ENCODE measurements around the gene SEC16B. TPM values are rescaled to one million over a fixed set of nuclear protein-coding genes. Genes with fewer than 3 reads are reported as not detected.

SEC16B gene
- total and polyA plus RNA-seq, 11 donors, result 1.1 to 3.8 (median 2.3) TPM

DNA sequence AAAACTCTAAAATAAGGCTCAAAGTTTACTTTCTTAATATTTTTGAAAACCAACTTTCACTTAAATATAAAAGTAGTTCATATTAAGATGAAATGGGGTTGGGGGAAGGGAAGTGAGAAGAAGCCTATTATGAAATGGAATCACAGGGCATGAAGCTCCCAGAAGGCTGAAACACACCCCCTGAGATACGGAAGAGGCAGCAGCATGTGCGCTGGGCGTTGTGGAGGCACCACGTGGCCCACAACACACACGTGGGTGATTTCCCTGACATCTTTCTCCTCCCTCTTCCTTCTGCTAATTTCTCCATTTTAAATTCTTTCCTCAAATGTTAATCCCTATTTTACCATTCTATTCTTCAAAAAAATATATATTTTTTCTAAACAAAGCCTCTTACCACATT is 35.6 kb upstream of the SEC16B start:
- WGBS, 4 donors, result 75 to 85% (median 83%) methylated on average over 5 of the region's 5 CpGs
- no peak overlapping the region for H3K27ac ChIP-seq
- no peaks in the 10 kb centered on the region for H3K27me3 ChIP-seq
- H3K4me3 ChIP-seq, result no peak overlapping the region
- H3K9me3 ChIP-seq, result no peaks in the 10 kb centered on the region
- intact Hi-C loops (cut with DNase I), result no loop called here
- peaks cover 0 to under 1% (median 0%) of the 10 kb centered on the region in 12 donors for H3K4me1 ChIP-seq
- peaks cover 0 to 28% (median 10%) of the 10 kb centered on the region in 9 donors for H3K36me3 ChIP-seq
- ATAC-seq (no peak), DNase-seq (no peak)
- no peak for TF ChIP-seq POLR2A (IDR thresholded peaks at IDR 0.05)
- no peak for TF ChIP-seq CTCF (IDR thresholded peaks at IDR 0.05)

DNA sequence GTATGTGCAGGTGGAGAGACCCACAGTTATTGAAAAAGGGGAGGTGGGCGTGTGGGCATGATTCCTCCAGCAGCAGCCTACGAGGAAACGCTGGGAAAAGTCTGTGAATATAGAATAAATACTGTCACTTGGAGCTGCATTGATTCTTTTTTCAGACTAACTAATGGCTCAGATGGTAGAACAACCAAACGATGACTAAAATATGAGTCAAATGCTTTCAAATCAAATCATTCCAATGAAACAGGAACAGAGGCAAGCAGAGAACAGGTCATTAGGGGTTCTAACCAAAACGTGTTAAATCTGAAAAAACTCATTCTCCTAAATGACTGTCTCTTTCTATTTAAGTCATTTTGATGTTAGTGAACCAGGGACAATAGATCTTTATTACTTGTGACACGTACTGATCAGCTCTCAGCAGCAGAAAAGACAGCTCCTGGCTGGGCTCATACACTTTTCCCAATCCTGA is 35.1 kb upstream of the SEC16B start:
- Histone ChIP-seq H3K9me3 (no peaks in the 10 kb centered on the region), H3K27me3 (no peaks in the 10 kb centered on the region), H3K4me1 (peaks cover 0 to 5% (median 0%) of the 10 kb centered on the region in 12 donors), H3K27ac (no peak overlapping the region), H3K4me3 (no peak overlapping the region), H3K36me3 (peaks cover 0 to 28% (median 10%) of the 10 kb centered on the region in 9 donors)
- ATAC-seq (no peak), DNase-seq (no peak)
- WGBS, 4 donors, result 85 to 88% (median 87%) methylated on average over 6 of the region's 6 CpGs
- TF ChIP-seq POLR2A (IDR thresholded peaks at IDR 0.05), result no peak
- intact Hi-C loops (cut with DNase I), result no loop called here

- Histone ChIP-seq H3K27me3 (no peaks in the 10 kb centered on the region), H3K4me3 (no peak overlapping the region), H3K4me1 (peaks cover 0 to 34% (median 13%) of the 10 kb centered on the region in 12 donors), H3K27ac (peak overlapping the region in 11 of 12 donors; percentile 25 to 78 (median 63)), H3K9me3 (no peaks in the 10 kb centered on the region), H3K36me3 (no peaks in the 10 kb centered on the region)
- TF ChIP-seq CTCF (IDR thresholded peaks at IDR 0.05) (no peak), POLR2A (IDR thresholded peaks at IDR 0.05) (no peak)
- DNase-seq (no peak), ATAC-seq (peak in 2 of 4 donors; percentile 65 to 68)
- intact Hi-C loops (cut with DNase I), result no loop called here
- 56 to 62% (median 59%) methylated on average over 4 of the region's 4 CpGs for WGBS, 4 donors
Measured at GRCh38 chr1:177998696-177999631, 29.1 kb upstream of the SEC16B start.

DNA sequence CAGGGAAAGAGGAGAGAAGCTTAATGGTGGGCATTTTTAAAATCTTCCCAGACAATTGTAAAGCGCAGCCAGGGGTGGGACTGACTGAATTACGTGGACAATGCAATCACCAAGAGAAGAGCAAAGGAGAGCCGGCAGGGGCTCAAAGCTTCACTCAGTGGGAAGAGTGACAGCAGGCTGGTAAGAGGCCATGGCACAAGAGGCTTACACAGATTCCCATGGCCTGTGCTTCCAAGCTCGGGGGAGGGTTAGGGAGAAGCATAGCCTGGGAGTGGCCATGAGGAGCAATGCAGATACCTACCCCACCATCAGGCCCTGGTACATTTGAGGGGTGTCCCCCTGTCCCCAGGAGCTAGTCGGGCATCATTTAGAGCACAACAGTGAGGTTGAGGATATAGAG is 27.1 kb upstream of the SEC16B start:
- Histone ChIP-seq H3K9me3 (peaks cover 0 to 1% (median 0%) of the 10 kb centered on the region in 12 donors), H3K4me3 (no peak overlapping the region), H3K4me1 (peaks cover 0 to 34% (median 13%) of the 10 kb centered on the region in 12 donors), H3K27ac (peak overlapping the region in 1 of 12 donors; percentile 53), H3K27me3 (no peaks in the 10 kb centered on the region), H3K36me3 (no peaks in the 10 kb centered on the region)
- ATAC-seq, result peak; percentile 36 to 60 (median 51)
- intact Hi-C loops (cut with DNase I), result loop anchor here in 1 of 10 donors (1.0 kb wide), 1 partner anchor 21 kb away; no protein-coding TSS in a partner anchor
- WGBS, 4 donors, result 76 to 84% (median 78%) methylated on average over 5 of the region's 5 CpGs
- TF ChIP-seq POLR2A (IDR thresholded peaks at IDR 0.05) (no peak), CTCF (IDR thresholded peaks at IDR 0.05) (no peak)
- DNase-seq, result no peak
